K562 (cell line): ENCODE measurements around the gene KNL1. TPM values are rescaled to one million over a fixed set of nuclear protein-coding genes. Genes with fewer than 3 reads are reported as not detected.

Experiments used
- ARNT ChIP-seq, 2 experiments: fragments of 450-650 bp; IDR thresholded peaks; 2 replicates each; pipeline ENCODE4 v1.6.1; 2016; ENCODE audit warnings: mild to moderate bottlenecking in 1 of 2
- CBFB ChIP-seq: sonication (generic); formaldehyde crosslinking; IDR thresholded peaks from 2 replicates; pipeline ENCODE4 v1.4.0; 2020; ENCODE audit warnings: mild to moderate bottlenecking, missing genetic modification reagents
- ELF4 ChIP-seq: fragments of 450-650 bp; formaldehyde crosslinking; IDR thresholded peaks from 2 replicates; pipeline ENCODE4 v1.4.0; 2022; ENCODE audit warnings: missing genetic modification characterization
- HDAC3 ChIP-seq: fragments of 450-650 bp; IDR thresholded peaks from 2 replicates; pipeline ENCODE4 v1.6.1; 2018; ENCODE audit warnings: borderline replicate concordance, mild to moderate bottlenecking, moderate library complexity; ENCODE audit not compliant: partially characterized antibody
- LARP7 ChIP-seq: fragments of 450-650 bp; IDR thresholded peaks from 2 replicates; pipeline ENCODE4 v1.6.1; 2016
- MITF ChIP-seq: IDR thresholded peaks from 2 replicates; pipeline ENCODE4 v1.6.1; 2014; ENCODE audit warnings: antibody characterized with exemption
- NFE2 ChIP-seq: IDR thresholded peaks from 2 replicates; pipeline ENCODE4 v1.6.1; 2014; ENCODE audit warnings: antibody characterized with exemption, low read depth
- POLR3G ChIP-seq: IDR thresholded peaks from 2 replicates; pipeline ENCODE4 v1.6.1; 2011; ENCODE audit not compliant: insufficient read length, insufficient replicate concordance; ENCODE audit errors: extremely low read depth
- RBM15 ChIP-seq: fragments of 200-400 bp; formaldehyde crosslinking; IDR thresholded peaks from 2 replicates; pipeline ENCODE4 v1.6.1; 2018; ENCODE audit warnings: mild to moderate bottlenecking, low read length, moderate library complexity; ENCODE audit not compliant: insufficient read depth
- RFX7 ChIP-seq: fragments of 250-450 bp; sonication (Bioruptor Pico); IDR thresholded peaks from 2 replicates; pipeline ENCODE4 v1.5.1; 2021; ENCODE audit warnings: mild to moderate bottlenecking
- SFPQ ChIP-seq: fragments of 200-400 bp; formaldehyde crosslinking; IDR thresholded peaks from 2 replicates; pipeline ENCODE4 v1.6.1; 2017; ENCODE audit warnings: mild to moderate bottlenecking, low read depth, low read length, moderate library complexity
- SNIP1 ChIP-seq: fragments of 450-650 bp; IDR thresholded peaks from 2 replicates; pipeline ENCODE4 v1.7.1; 2017; ENCODE audit warnings: low read depth, mild to moderate bottlenecking
- ZBTB8A ChIP-seq: fragments of 450-650 bp; IDR thresholded peaks from 2 replicates; pipeline ENCODE4 v1.6.1; 2018; ENCODE audit warnings: mild to moderate bottlenecking, moderate library complexity; ENCODE audit not compliant: partially characterized antibody
- ZNF134 ChIP-seq: fragments of 250-450 bp; sonication (Bioruptor Pico); conservative IDR thresholded peaks from 2 replicates; pipeline ENCODE4 v1.4.0; 2020
- ZNF174 ChIP-seq: fragments of 250-450 bp; sonication (Bioruptor Pico); IDR thresholded peaks from 2 replicates; pipeline ENCODE4 v1.4.0; 2020; ENCODE audit warnings: mild to moderate bottlenecking
- ZNF3 ChIP-seq: fragments of 250-450 bp; sonication (Bioruptor Pico); IDR thresholded peaks from 2 replicates; pipeline ENCODE4 v1.5.0; 2021; ENCODE audit warnings: mild to moderate bottlenecking, moderate library complexity
- ZNF347 ChIP-seq: fragments of 450-650 bp; formaldehyde crosslinking; IDR thresholded peaks from 2 replicates; pipeline ENCODE4 v1.4.0; 2020; ENCODE audit warnings: low read depth, mild to moderate bottlenecking, moderate library complexity
- ZNF407 ChIP-seq: fragments of 450-650 bp; IDR thresholded peaks from 2 replicates; pipeline ENCODE4 v1.6.1; 2016; ENCODE audit warnings: low read depth
- polyA plus RNA-seq, 8 experiments: library from polyadenylated mRNA; depleted of rRNA in 4 of 8; stranded (reverse) in 5 of 8; unstranded in 3 of 8; fragments of >200 nt; fragmentation: Nextera tagmentation in 2 of 8; fragmentation: Illumina TruSeq in 1 of 8; extraction: Ambion mirVana in 2 of 8; extraction: Trizol in 1 of 8; gene quantifications; 2 replicates each; pipeline versions ENCODE4 v1.2.1 to v1.2.3, GENCODE V29; 2011 to 2014; ENCODE audit warnings: inconsistent platforms in 1 of 8, missing spikeins in 1 of 8
- total RNA-seq, 7 experiments: library from RNA; depleted of rRNA in 6 of 7; stranded (reverse); fragments of >200 nt in 6 of 7; fragmentation: Illumina TruSeq in 2 of 7; extraction: Trizol in 2 of 7; gene quantifications; 2 replicates each; pipeline versions ENCODE4 v1.2.1 to v1.2.3, GENCODE V29; 2011 to 2021; ENCODE audit warnings: low replicate concordance in 1 of 7

The KNL1 gene
- total and polyA plus RNA-seq, 9 of the 15 experiments (the other 6 are each of a cell fraction or from before 2014, with no cell fraction given): 14.5 to 65.4 (median 34.6) TPM

GRCh38 chr15:40694688-40695468, 100.8 kb downstream of the KNL1 start, which contains the start of gene RAD51 (continued):
- no peak for TF ChIP-seq ZNF347 (CRISPR knock-in tag)
- TF ChIP-seq RBM15: no peak
- TF ChIP-seq HDAC3: no peak
- TF ChIP-seq ZNF134 (CRISPR knock-in tag): no peak
- TF ChIP-seq SFPQ: no peak
- TF ChIP-seq CBFB (CRISPR knock-in tag): 0 out of 2 replicates have a peak, but pooled peaks have one; percentile 47
- no peak for TF ChIP-seq ELF4
- TF ChIP-seq ARNT (IDR thresholded peaks at IDR 0.05): no peak
- no peak; the same call in 1 of the 2 replicates for TF ChIP-seq NFE2
- TF ChIP-seq MITF: no peak
- no peak for TF ChIP-seq ZNF3 (CRISPR knock-in tag)
- TF ChIP-seq LARP7: no peak
- TF ChIP-seq SNIP1: no peak
- TF ChIP-seq ZBTB8A: no peak
- peak; percentile 73 for TF ChIP-seq ZNF407
- no peak for TF ChIP-seq RFX7
- TF ChIP-seq ZNF174 (CRISPR knock-in tag): no peak
- TF ChIP-seq POLR3G: no peak
